Measurements from ENCODE around the gene MXD3. TPM values are rescaled to one million over a fixed set of nuclear protein-coding genes. Genes with fewer than 3 reads are reported as not detected.

MXD3 gene
- total RNA-seq, 1 experiment from 2014 or later = 37.6 TPM

DNA sequence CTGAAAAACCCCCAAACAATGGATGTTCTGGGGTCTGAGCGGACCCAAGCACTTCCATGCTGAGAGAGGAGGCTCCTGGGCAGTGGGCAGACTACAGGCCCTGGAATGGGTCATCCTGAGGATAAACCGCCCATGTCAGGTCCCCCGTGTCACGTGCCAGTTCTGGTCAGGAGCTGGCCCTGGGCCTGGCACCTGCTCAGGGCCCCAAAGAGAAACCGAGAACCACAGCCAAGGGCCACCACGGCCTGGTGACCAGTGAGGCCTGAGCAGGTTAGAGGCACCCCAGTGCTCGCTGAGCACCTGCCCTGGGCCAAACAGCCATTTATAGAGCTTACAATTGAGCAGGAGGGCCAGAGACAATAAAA lies 24.0 kb upstream of the MXD3 start:
- no peak overlapping the region for H3K27ac ChIP-seq
- DNase-seq = no peak
- no peaks in the 10 kb centered on the region for H3K9me3 ChIP-seq (replicated peaks)
- no peak overlapping the region for H3K4me3 ChIP-seq
- no peaks in the 10 kb centered on the region for H3K27me3 ChIP-seq
- no peaks in the 10 kb centered on the region for H3K4me1 ChIP-seq
- H3K36me3 ChIP-seq = peaks cover 19% of the 10 kb centered on the region

DNA sequence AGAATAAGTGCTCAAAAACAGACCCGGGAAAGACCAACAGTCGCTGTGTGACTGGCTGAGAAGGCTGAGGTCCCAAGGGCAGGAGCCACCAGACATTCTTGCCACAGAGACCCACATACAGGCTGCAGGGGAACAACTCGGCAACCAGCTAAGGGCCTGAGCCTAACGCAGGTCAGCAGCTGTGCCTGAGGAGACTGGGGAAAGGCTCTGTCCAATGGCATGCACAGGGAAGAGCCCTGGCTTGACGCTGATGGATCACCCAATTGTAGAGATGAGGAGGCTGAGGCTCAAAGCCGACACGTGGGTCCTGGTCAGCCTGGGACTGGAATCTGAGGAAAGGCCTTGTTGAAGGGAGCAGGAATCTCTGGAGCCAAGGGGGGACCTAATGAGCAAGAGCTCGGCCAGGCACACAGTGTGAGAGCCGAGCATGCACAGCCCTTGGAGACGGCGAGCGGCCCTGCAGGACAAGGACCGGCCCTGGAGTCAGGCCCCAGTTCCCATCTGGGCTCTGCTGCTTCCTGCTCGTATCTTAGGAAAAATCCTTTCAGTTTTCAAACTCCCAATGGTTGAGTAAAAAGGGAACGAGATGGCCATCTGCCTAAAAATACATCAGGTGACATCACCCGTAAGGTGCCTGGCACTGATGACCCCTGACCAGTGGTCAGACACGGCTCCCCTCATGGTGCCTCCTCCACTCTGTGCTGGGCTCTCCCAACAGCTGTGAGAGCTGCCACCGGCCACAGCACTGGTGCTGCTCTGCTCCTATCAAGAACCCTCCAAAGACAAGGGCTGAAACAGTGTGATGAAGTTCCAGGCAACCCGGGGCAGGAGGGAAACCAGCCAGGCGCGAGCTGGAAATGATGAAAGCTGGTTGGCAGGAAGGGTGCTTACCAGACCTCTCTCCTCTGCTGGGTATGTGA lies 23.3 kb upstream of the MXD3 start:
- DNase-seq = no peak
- Histone ChIP-seq H3K27me3 (no peaks in the 10 kb centered on the region), H3K36me3 (peaks cover 21% of the 10 kb centered on the region), H3K27ac (no peak overlapping the region), H3K9me3 (replicated peaks) (no peaks in the 10 kb centered on the region), H3K4me1 (no peaks in the 10 kb centered on the region), H3K4me3 (no peak overlapping the region)

GRCh38 chr5:177334155-177334551 lies 22.5 kb upstream of the MXD3 start:
- no peak for DNase-seq
- Histone ChIP-seq H3K27me3 (no peaks in the 10 kb centered on the region), H3K4me1 (no peaks in the 10 kb centered on the region), H3K4me3 (no peak overlapping the region), H3K9me3 (replicated peaks) (no peaks in the 10 kb centered on the region), H3K27ac (no peak overlapping the region), H3K36me3 (peaks cover 21% of the 10 kb centered on the region)

GRCh38 chr5:177333420-177334154 lies 21.9 kb upstream of the MXD3 start:
- Histone ChIP-seq H3K4me3 (no peak overlapping the region), H3K4me1 (no peaks in the 10 kb centered on the region), H3K36me3 (peaks cover 21% of the 10 kb centered on the region), H3K9me3 (replicated peaks) (no peaks in the 10 kb centered on the region), H3K27me3 (no peaks in the 10 kb centered on the region), H3K27ac (no peak overlapping the region)
- no peak for DNase-seq

DNA sequence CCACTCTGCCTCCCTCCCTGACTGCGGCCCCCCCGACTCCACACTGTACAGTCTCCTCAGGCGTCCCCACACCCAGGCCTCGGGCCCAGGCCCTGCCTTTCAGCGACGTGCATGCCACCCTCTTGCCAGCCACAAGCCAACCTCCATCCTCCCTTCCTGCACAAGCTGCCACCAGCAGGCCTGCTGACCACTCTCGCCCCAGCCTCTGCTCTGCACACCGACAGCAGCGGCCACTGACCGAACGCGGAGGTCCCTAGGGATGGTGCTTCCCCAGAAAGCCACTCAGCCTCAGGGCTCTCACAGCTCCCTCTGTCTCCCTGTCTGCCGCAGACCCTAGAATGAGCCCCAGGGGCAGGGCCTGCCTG lies 21.2 kb upstream of the MXD3 start:
- peaks cover 21% of the 10 kb centered on the region for H3K36me3 ChIP-seq

DNA sequence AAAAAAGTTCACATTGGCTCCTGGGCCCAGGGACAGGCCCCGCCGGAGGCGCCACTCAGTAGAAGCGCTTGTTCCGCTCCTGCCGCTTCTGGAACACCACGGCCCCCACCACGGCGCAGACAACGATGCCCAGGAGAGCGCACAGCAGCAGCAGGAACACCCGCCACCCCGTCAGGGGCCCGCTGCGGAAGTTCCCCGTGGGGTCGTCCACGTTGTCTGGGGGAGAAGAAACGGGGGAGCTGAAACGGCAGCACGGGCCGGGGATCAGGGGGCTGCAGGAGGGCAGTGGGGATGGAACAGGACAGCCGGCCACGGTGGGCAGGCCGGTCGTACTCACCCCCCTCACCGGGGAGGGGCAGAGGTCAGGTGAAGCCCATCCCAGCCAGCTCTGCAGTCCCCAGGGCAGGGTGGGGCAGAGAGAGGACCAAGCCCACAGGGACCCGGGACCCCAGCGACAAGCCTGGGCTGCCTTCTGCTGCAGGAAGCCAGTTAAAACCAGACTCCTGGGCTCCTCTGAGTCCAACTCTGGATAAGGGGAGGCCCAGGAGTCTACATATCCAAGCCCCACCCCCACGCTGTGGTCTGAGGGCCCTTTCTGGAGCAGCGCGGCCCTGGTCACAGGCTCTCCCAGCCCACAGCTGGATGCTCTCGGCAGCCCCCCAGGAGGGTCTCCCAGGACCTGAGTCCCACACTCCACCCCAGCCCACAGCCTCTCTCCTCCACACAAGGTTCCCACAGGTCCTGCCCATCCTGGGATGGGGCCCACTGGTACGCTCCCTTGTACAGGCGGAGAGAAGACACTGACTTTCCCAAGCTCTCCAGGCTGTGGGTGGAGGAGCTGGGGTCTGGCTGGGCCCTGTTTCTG lies 20.6 kb upstream of the MXD3 start:
- H3K36me3 ChIP-seq = peaks cover 18% of the 10 kb centered on the region
- H3K4me1 ChIP-seq = no peaks in the 10 kb centered on the region
- no peak overlapping the region for H3K27ac ChIP-seq
- no peaks in the 10 kb centered on the region for H3K27me3 ChIP-seq
- no peaks in the 10 kb centered on the region for H3K9me3 ChIP-seq (replicated peaks)
- DNase-seq = no peak
- no peak overlapping the region for H3K4me3 ChIP-seq

More for the DNA sequence above, 21.2 kb upstream of the MXD3 start:
- Histone ChIP-seq H3K9me3 (replicated peaks) (no peaks in the 10 kb centered on the region), H3K27ac (no peak overlapping the region), H3K4me1 (no peaks in the 10 kb centered on the region), H3K4me3 (no peak overlapping the region), H3K27me3 (no peaks in the 10 kb centered on the region)
- no peak for DNase-seq

DNA sequence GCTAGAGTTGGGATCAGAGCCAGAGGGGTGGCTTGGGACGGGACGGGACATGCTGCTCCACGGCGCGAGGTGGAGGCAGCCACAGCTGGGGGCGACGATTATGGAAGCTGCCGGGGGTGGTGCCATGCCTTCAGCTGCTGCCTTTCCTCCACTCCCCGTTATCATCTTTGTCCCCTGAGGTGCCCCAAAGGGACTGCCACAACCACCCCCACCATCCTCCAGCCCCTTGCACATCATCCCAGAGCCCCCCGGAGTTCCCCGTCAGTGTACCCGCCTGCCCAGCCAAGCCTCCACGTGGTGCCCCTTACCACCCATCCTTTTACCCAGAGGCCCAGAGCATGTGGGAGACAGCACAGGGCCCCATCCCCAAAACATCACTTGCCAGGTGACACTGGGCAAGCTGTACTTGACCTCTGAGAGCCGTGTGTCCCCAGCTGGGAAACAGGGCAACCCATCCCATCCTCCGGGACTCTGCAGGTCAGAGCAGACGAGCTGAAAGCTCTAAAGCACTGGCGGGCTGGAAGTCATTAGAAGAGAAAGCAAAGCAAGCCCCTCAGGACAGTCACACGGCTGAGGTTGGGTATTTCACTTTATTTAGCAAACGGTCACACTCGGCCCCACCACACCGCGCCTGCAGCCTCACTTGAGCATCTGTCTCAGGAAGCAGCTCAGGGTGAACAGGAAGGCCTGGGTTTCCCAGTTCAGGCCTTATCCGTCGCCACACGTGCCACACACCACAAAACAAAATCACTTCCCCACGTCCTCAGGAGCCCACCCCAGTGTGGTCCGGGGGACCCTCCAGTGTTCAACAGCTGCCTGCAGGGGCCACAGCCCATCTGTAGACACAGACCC lies 19.5 kb upstream of the MXD3 start:
- H3K4me1 ChIP-seq = 0 out of 2 replicates have a peak, but pooled peaks cover under 1% of the 10 kb centered on the region
- no peak overlapping the region for H3K4me3 ChIP-seq
- no peaks in the 10 kb centered on the region for H3K27me3 ChIP-seq
- H3K9me3 ChIP-seq (replicated peaks) = no peaks in the 10 kb centered on the region
- H3K36me3 ChIP-seq = peaks cover 13% of the 10 kb centered on the region
- no peak for DNase-seq
- no peak overlapping the region for H3K27ac ChIP-seq

DNA sequence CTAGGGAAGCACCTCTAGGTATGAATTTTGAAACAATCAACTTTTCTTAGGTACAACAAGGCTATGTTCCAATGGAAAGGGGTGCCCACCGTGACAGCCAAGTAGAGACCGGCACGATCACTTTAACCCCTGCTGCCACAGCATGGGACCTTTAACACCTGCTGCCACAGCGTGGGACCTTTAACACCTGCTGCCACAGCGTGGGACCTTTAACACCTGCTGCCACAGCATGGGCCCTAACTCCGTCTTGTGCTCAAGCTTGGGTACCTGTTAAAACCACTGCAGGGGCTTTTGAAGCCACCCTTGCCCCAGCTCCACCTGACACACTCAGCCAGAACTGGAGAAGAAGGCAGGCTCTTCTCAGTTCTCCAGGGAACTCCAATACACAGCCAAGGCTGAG lies 18.2 kb upstream of the MXD3 start:
- H3K27me3 ChIP-seq = no peaks in the 10 kb centered on the region
- no peak overlapping the region for H3K27ac ChIP-seq
- H3K4me1 ChIP-seq = 0 out of 2 replicates have a peak, but pooled peaks cover 5% of the 10 kb centered on the region
- H3K4me3 ChIP-seq = no peak overlapping the region
- DNase-seq = no peak
- H3K9me3 ChIP-seq (replicated peaks) = no peaks in the 10 kb centered on the region
- peaks cover 13% of the 10 kb centered on the region for H3K36me3 ChIP-seq

- peaks cover 5% of the 10 kb centered on the region for H3K36me3 ChIP-seq
- no peak for DNase-seq
- H3K4me1 ChIP-seq = 0 out of 2 replicates have a peak, but pooled peaks cover 5% of the 10 kb centered on the region
- no peak overlapping the region for H3K27ac ChIP-seq
- H3K4me3 ChIP-seq = no peak overlapping the region
- no peaks in the 10 kb centered on the region for H3K27me3 ChIP-seq
- H3K9me3 ChIP-seq (replicated peaks) = no peaks in the 10 kb centered on the region
Observed at GRCh38 chr5:177328545-177329231, 17.0 kb upstream of the MXD3 start.

DNA sequence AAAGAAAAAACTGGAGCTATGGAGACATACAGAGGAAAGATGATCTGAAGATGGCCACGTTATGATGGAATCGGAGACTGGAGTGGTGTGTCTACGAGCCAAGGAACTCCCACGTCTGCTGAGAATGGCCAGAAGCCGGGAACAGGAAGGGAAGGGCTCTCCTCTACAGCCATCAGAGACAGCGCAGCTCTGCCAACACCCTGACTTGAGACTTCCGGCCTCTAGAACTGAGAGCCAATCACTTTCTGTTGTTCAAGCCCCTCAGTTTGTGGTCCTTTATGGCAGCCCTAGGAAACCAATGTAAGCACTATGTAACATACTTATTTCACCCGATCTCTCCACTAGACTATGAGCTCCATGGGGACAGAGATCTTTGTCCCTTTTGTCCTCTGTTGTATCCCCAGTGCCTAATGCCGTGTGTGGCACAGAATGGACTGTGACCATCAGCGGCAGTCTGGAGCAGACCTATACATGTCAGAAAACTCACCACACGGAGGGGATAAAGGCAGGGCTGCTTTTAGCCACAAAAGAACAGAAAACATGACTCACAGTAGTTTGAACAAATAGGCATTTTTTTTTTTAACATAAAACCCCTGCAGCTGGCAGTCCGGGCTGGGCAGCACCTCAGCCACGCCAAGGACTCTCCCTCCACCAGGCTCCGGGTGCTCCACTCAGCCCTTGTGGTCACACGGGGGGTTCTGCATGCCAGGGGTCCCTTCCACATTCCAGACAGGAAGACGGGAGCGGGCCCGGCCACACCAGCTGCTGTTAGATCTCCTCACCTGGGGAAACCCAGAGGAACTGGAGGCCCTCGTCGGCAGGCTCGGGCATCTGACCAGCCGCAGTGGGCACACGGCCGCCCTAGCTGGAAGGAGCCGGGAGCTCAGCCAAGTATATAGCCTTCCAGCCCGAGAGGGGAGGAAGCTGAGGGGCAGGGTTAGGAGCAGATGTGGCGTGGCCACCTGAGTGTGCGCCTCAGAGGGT lies 16.1 kb upstream of the MXD3 start:
- H3K36me3 ChIP-seq = 0 out of 2 replicates have a peak, but pooled peaks cover 2% of the 10 kb centered on the region
- no peak overlapping the region for H3K27ac ChIP-seq
- no peaks in the 10 kb centered on the region for H3K27me3 ChIP-seq
- H3K4me1 ChIP-seq = 0 out of 2 replicates have a peak, but pooled peaks cover 5% of the 10 kb centered on the region
- no peak overlapping the region for H3K4me3 ChIP-seq
- H3K9me3 ChIP-seq (replicated peaks) = no peaks in the 10 kb centered on the region
- DNase-seq = no peak

DNA sequence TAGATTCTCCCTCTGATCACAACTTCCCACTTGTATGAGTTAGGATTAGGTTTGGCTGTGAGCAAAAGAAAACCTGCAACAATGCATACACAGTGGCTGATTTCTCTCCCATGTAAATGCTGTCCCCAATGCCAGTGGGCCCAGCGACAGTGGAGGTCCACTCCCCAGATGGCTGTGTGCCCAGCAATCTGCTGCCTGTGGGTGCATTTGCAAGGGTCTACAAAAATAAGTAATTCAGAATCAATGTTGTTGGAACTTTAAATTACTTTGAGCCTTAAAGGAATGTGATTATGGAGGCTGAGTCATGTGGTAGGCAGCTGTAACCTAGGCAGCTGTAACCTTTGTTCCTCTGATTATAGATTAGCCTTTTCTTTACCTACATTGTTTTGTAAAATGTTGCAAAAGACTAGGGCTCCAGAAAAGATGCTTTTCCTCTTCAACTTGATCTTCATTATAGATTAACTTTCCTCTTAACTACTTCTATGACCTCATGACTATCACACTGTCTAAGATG lies 14.2 kb upstream of the MXD3 start:
- DNase-seq = no peak
- Histone ChIP-seq H3K4me1 (0 out of 2 replicates have a peak, but pooled peaks cover 5% of the 10 kb centered on the region), H3K4me3 (no peak overlapping the region), H3K36me3 (0 out of 2 replicates have a peak, but pooled peaks cover 2% of the 10 kb centered on the region), H3K27me3 (no peaks in the 10 kb centered on the region), H3K9me3 (replicated peaks) (no peaks in the 10 kb centered on the region), H3K27ac (no peak overlapping the region)

- no peak for DNase-seq
- no peak overlapping the region for H3K4me3 ChIP-seq
- no peak overlapping the region for H3K27ac ChIP-seq
- no peaks in the 10 kb centered on the region for H3K36me3 ChIP-seq
- 0 out of 2 replicates have a peak, but pooled peaks cover 2% of the 10 kb centered on the region for H3K4me1 ChIP-seq
- no peaks in the 10 kb centered on the region for H3K9me3 ChIP-seq (replicated peaks)
- no peaks in the 10 kb centered on the region for H3K27me3 ChIP-seq
Observed at GRCh38 chr5:177320879-177321278, 9.2 kb upstream of the MXD3 start.
